ENCODE measurements around the gene RCOR1. TPM values are rescaled to one million over a fixed set of nuclear protein-coding genes. Genes with fewer than 3 reads are reported as not detected.

The RCOR1 gene
- total and polyA plus RNA-seq, 9 donors = 7.2 to 22.3 (median 18.3) TPM

DNA sequence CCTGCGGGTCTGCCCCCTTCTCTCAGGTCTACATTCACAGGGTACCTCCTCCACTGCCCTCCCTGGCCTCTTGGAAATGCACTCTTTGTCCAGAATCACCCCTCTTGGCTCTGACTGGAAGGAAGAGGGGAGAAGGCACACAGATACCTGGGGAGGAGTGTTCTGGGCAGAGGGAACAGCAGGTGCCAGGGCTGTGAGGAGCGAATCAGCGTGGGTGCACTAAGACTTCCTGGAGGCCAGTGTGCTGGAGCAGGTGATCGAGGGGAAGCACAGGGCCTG is 176.5 kb downstream of the RCOR1 start:
- no peaks in the 10 kb centered on the region for H3K4me1 ChIP-seq (ENCODE audit: insufficient read depth)
- TF ChIP-seq POLR2A (IDR thresholded peaks at IDR 0.05) = no peak
- TF ChIP-seq, protein P1, sequence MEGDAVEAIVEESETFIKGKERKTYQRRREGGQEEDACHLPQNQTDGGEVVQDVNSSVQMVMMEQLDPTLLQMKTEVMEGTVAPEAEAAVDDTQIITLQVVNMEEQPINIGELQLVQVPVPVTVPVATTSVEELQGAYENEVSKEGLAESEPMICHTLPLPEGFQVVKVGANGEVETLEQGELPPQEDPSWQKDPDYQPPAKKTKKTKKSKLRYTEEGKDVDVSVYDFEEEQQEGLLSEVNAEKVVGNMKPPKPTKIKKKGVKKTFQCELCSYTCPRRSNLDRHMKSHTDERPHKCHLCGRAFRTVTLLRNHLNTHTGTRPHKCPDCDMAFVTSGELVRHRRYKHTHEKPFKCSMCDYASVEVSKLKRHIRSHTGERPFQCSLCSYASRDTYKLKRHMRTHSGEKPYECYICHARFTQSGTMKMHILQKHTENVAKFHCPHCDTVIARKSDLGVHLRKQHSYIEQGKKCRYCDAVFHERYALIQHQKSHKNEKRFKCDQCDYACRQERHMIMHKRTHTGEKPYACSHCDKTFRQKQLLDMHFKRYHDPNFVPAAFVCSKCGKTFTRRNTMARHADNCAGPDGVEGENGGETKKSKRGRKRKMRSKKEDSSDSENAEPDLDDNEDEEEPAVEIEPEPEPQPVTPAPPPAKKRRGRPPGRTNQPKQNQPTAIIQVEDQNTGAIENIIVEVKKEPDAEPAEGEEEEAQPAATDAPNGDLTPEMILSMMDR (IDR thresholded peaks at IDR 0.05) = no peak
- no peak for TF ChIP-seq EP300 (IDR thresholded peaks at IDR 0.05)
- no peak overlapping the region for H3K4me3 ChIP-seq
- H3K27ac ChIP-seq = no peak overlapping the region
- intact Hi-C loops (cut with DNase I) = no loop called here
- no peaks in the 10 kb centered on the region for H3K9me3 ChIP-seq
- no peaks in the 10 kb centered on the region for H3K27me3 ChIP-seq
- no peaks in the 10 kb centered on the region for H3K36me3 ChIP-seq
- no peak for DNase-seq
- WGBS, 3 donors = 90 to 96% (median 91%) methylated on average over 4 of the region's 4 CpGs

DNA sequence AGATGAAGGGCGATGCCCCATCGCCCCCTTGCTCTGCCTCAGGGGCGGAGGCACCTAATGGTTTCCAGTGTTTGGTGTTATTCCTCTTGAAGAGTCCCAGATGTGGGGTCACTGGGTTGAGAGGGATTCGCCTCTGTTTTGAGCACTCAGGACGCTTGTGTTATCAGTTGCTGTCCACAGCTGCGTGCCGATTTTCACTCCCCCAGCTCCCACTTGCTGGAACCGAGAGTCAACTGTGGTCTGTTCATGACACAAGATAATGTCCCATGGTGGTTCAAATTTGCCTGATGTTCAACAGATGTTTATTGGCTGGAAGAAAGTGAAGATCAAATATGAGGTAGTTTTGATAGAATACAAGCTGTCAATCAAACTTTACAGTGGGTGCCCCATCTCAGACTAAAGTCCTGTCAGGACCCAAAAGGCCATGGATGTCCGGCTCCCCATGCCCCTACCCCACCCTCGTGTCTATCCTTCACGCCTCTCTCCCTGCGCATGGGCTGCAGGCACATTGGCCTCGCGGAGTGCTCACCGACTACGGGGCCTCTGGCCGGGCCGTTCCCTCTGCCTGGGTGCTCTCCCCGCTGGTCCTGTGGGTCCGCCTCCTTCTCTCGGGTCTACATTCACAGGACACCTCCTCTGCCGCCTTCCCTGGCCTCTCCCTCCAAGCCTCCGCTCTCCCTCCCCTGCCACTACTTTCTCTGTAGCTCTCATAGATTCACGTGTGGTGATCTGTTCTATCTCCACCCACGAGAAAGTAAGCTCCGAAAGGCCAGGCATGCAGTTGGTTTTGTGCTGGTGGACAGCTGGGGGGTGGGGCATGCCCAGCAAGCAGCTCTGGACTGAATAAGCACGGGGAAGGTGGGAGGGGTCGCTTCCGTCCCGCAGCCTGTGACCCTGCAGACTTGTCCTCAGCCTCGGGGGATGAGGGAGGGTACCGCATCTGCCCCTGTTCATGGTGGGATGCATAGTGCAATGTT is 178.0 kb downstream of the RCOR1 start:
- TF ChIP-seq POLR2A (IDR thresholded peaks at IDR 0.05) (no peak), EP300 (IDR thresholded peaks at IDR 0.05) (no peak)
- TF ChIP-seq, protein P1 (IDR thresholded peaks at IDR 0.05) = no peak
- intact Hi-C loops (cut with DNase I) = no loop called here
- whole genome bisulfite sequencing, 3 donors = 54 to 59% (median 57%) methylated on average over 32 of the region's 32 CpGs

DNA sequence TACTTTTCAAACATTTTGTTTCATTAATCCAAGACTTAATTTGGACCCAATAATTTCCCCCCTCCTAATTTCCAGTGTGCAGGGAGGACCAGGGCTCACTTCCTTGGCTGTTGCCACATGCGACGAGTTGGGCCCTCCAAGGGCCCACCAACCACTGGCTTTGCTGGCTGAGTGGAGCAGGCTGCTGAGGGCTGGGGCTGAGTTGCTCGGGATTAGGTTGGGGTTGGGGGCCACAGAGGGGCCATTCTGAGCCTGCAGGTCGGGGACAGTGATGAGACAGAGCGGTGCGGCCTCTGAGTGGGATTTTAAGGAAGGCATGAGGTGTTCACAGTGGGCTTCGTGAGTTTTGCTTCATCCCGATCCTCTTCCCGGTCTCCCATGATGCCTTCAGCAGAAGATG is 178.7 kb downstream of the RCOR1 start:
- no peak overlapping the region for H3K27ac ChIP-seq
- TF ChIP-seq POLR2A (IDR thresholded peaks at IDR 0.05) (no peak), EP300 (IDR thresholded peaks at IDR 0.05) (no peak)
- TF ChIP-seq, protein P1 (IDR thresholded peaks at IDR 0.05) = no peak
- H3K9me3 ChIP-seq = no peaks in the 10 kb centered on the region
- intact Hi-C loops (cut with DNase I) = no loop called here
- no peak for DNase-seq
- no peaks in the 10 kb centered on the region for H3K36me3 ChIP-seq
- no peak overlapping the region for H3K4me3 ChIP-seq
- no peaks in the 10 kb centered on the region for H3K27me3 ChIP-seq
- no peaks in the 10 kb centered on the region for H3K4me1 ChIP-seq (ENCODE audit: insufficient read depth)
- WGBS, 3 donors = 94 to 99% (median 97%) methylated on average over 9 of the region's 9 CpGs

More for the DNA sequence above, 178.0 kb downstream of the RCOR1 start:
- DNase-seq = no peak
- H3K4me3 ChIP-seq = no peak overlapping the region
- no peaks in the 10 kb centered on the region for H3K9me3 ChIP-seq
- no peaks in the 10 kb centered on the region for H3K36me3 ChIP-seq
- no peaks in the 10 kb centered on the region for H3K4me1 ChIP-seq (ENCODE audit: insufficient read depth)
- no peaks in the 10 kb centered on the region for H3K27me3 ChIP-seq
- H3K27ac ChIP-seq = no peak overlapping the region

DNA sequence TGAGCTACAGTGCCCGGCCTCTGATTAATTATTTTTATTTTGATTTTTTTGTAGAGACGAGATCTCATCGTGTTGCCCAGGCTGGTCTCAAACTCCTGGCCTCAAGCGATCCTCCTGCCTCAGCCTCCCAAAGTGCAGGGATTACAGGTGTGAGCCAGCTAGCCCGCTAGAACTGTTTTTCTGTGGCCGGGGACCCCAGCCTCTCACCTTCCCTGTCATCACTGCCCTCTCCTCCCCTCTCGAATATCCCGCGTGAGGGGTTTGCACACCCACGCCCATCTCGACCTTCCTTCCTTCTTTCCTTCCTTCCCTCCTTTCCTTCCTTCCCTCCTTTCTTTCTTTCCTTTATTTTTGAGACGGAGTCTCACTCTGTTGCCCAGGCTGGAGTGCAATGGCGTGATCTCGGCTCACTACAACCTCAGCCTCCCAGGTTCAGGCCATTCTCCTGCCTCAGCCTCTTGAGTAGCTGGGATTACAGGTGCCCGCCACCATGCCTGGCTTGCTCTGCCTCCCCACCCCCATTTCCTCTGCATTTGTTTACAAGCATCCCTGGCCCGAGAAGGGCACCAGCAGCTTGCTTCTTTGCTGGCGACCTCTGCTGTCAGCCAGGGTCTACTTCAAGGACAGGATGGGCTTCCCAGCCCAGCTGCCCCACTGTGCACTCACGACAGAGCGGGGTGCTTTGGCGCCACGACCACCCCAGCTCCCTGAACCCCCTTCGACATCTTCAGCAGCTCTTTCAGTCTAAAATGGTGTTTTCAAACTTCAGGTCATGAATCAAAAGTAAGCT is 180.5 kb downstream of the RCOR1 start:
- no peak overlapping the region for H3K4me3 ChIP-seq
- no peak for DNase-seq
- no peaks in the 10 kb centered on the region for H3K27me3 ChIP-seq
- WGBS, 3 donors = 71 to 79% (median 75%) methylated on average over 22 of the region's 22 CpGs
- no peak overlapping the region for H3K27ac ChIP-seq
- no peaks in the 10 kb centered on the region for H3K9me3 ChIP-seq
- H3K36me3 ChIP-seq = no peaks in the 10 kb centered on the region
- H3K4me1 ChIP-seq (ENCODE audit: insufficient read depth) = no peaks in the 10 kb centered on the region
- intact Hi-C loops (cut with DNase I) = no loop called here
- TF ChIP-seq, protein P1 (IDR thresholded peaks at IDR 0.05) = no peak
- TF ChIP-seq EP300 (IDR thresholded peaks at IDR 0.05) (no peak), POLR2A (IDR thresholded peaks at IDR 0.05) (no peak)

Data from ovary (tissue), 9 donors.